ENCODE measurements around the gene IFI16. TPM values are rescaled to one million over a fixed set of nuclear protein-coding genes. Genes with fewer than 3 reads are reported as not detected.

The IFI16 gene
- total and polyA plus RNA-seq, 2 of the 4 experiments (the other 2 are of a cell fraction) = 45.0 to 65.3 TPM

DNA sequence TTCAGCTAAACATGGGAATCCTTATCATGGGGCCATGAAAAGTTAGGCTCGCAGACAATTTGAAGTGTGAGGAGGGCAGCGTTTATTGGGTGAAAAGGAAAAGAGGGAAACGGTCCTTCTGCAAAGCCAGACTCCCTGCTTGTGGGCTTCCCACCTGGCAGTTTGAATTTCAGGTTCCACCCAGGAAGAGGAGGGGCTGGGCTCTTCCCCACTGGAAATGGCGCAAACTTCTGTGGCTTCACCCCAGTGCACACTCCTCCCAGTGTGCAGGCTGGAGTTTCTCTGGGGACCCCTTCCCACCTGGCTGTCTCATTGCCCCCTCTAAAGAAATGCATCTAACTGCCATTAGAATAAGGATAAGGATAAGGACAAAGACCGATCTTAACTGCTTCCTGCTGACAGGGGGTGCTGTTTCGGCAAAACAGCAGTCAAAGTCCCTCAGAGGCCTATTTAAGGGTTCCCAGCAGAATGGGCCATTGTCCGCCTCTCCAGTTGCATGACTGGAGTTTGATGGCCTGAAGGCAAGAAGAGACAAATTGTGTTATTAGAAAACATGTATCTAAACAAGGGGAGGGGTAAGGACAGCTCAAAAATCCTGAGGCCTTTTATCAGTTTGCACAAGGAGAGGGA, 46.5 kb downstream of the IFI16 start:
- Histone ChIP-seq H4K5ac (ENCODE audit: low read depth, low read length) (no peak overlapping the region), H3K9me1 (ENCODE audit: insufficient read depth, low read length) (0 out of 2 replicates have a peak, but pooled peaks cover 6% of the 10 kb centered on the region), H3K27me3 (ENCODE audit: control insufficient read depth, insufficient read depth, low read length) (no peaks in the 10 kb centered on the region), H2BK20ac (ENCODE audit: low read depth, low read length) (no peak overlapping the region), H3K9ac (ENCODE audit: low read depth, low read length) (no peak overlapping the region), H3K18ac (ENCODE audit: low read depth, low read length) (no peak overlapping the region), H2AK5ac (ENCODE audit: low read depth, low read length) (no peak overlapping the region), H3K9me3 (ENCODE audit: control insufficient read depth, insufficient read depth, low read length) (no peaks in the 10 kb centered on the region), H2AK9ac (replicated peaks; ENCODE audit: low read depth, low read length, poor library complexity) (no peak overlapping the region), H3K4ac (ENCODE audit: low read depth, low read length) (no peak overlapping the region), H3K27ac (ENCODE audit: insufficient read depth, low read length) (no peak overlapping the region), H4K91ac (ENCODE audit: insufficient read depth, low read depth, low read length) (no peak overlapping the region), H3K56ac (ENCODE audit: extremely low read depth, insufficient read depth, low read length) (no peak overlapping the region), H3K14ac (replicated peaks; ENCODE audit: low read depth, low read length) (no peak overlapping the region), H2BK5ac (ENCODE audit: low read depth, low read length, poor library complexity, severe bottlenecking) (no peak overlapping the region), H3K4me1 (ENCODE audit: control insufficient read depth, insufficient read depth, low read length) (peaks cover 9% of the 10 kb centered on the region), H4K8ac (ENCODE audit: low read depth in 2 of 2, low read length in 2 of 2) (no peak overlapping the region), H3K4me3 (ENCODE audit: insufficient read depth, low read depth, low read length) (no peak overlapping the region), H3K23ac (ENCODE audit: low read depth, low read length) (no peak overlapping the region), H3K79me1 (ENCODE audit: low read depth in 1 of 2, low read length in 2 of 2) (no peaks in the 10 kb centered on the region), H3K36me3 (ENCODE audit: control insufficient read depth, insufficient read depth, low read length) (peaks cover 26% of the 10 kb centered on the region), H2BK15ac (ENCODE audit: low read depth, low read length) (no peak overlapping the region), H3K4me2 (ENCODE audit: low read depth, low read length) (no peak overlapping the region), H4K20me1 (ENCODE audit: insufficient read depth, low read length) (no peaks in the 10 kb centered on the region), H2AFZ (replicated peaks; ENCODE audit: low read length, poor library complexity) (no peak overlapping the region), H2BK120ac (ENCODE audit: low read depth, low read length) (no peak overlapping the region)
- no TSS peak for BruUV-seq (replicated peaks)
- in situ Hi-C loops (cut with MboI; ENCODE audit: low sequenced_read_pairs) = no loop called here
- dilution Hi-C loops (cut with HindIII; ENCODE audit: low sequenced_read_pairs, unreplicated experiment) = no loop called here
- DNase-seq (no peak), ATAC-seq (ENCODE audit: low read depth) (no peak)
- ChIA-PET CTCF (interaction anchor here (0.6 kb wide), 1 partner anchor 54 kb away, joined by 4 read pairs; a partner anchor contains a TSS), POLR2A (ENCODE audit: unreplicated experiment) (no interaction called here)
- intact Hi-C loops (cut with micrococcal nuclease) = no loop called here
- TF ChIP-seq RAD21 (IDR thresholded peaks at IDR 0.05; ENCODE audit: low read length) = no peak
- TF ChIP-seq, protein P1, sequence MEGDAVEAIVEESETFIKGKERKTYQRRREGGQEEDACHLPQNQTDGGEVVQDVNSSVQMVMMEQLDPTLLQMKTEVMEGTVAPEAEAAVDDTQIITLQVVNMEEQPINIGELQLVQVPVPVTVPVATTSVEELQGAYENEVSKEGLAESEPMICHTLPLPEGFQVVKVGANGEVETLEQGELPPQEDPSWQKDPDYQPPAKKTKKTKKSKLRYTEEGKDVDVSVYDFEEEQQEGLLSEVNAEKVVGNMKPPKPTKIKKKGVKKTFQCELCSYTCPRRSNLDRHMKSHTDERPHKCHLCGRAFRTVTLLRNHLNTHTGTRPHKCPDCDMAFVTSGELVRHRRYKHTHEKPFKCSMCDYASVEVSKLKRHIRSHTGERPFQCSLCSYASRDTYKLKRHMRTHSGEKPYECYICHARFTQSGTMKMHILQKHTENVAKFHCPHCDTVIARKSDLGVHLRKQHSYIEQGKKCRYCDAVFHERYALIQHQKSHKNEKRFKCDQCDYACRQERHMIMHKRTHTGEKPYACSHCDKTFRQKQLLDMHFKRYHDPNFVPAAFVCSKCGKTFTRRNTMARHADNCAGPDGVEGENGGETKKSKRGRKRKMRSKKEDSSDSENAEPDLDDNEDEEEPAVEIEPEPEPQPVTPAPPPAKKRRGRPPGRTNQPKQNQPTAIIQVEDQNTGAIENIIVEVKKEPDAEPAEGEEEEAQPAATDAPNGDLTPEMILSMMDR (conservative IDR thresholded peaks at IDR 0.05; ENCODE audit: low read depth, low read length) = no peak
- TF ChIP-seq SMC3 (IDR thresholded peaks at IDR 0.05; ENCODE audit: low read depth, low read length) = no peak
- no peak for TF ChIP-seq POLR2A (IDR thresholded peaks at IDR 0.05; ENCODE audit: low read depth, low read length)
- TF ChIP-seq BHLHE40 (IDR thresholded peaks at IDR 0.05; ENCODE audit: low read depth, low read length) = no peak
- TF ChIP-seq RCOR1 (IDR thresholded peaks at IDR 0.05; ENCODE audit: insufficient replicate concordance, low read length) = no peak
- no peak for TF ChIP-seq MAFK (IDR thresholded peaks at IDR 0.05; ENCODE audit: low read depth, low read length)
- TF ChIP-seq FOS (IDR thresholded peaks at IDR 0.05; ENCODE audit: low read depth, low read length) = no peak
- no peak for TF ChIP-seq USF2 (IDR thresholded peaks at IDR 0.05; ENCODE audit: low read depth, low read length)
- no peak for TF ChIP-seq NFE2L2 (IDR thresholded peaks at IDR 0.05; ENCODE audit: low read depth, low read length)
- no peak for TF ChIP-seq CHD1 (IDR thresholded peaks at IDR 0.05; ENCODE audit: low read depth, low read length)
- no peak for TF ChIP-seq RFX5 (IDR thresholded peaks at IDR 0.05; ENCODE audit: low read depth, low read length)
- TF ChIP-seq MAZ (IDR thresholded peaks at IDR 0.05; ENCODE audit: borderline replicate concordance, low read depth, low read length) = no peak
- TF ChIP-seq MXI1 (IDR thresholded peaks at IDR 0.05; ENCODE audit: borderline replicate concordance, low read depth, low read length) = no peak
- TF ChIP-seq, protein P2, sequence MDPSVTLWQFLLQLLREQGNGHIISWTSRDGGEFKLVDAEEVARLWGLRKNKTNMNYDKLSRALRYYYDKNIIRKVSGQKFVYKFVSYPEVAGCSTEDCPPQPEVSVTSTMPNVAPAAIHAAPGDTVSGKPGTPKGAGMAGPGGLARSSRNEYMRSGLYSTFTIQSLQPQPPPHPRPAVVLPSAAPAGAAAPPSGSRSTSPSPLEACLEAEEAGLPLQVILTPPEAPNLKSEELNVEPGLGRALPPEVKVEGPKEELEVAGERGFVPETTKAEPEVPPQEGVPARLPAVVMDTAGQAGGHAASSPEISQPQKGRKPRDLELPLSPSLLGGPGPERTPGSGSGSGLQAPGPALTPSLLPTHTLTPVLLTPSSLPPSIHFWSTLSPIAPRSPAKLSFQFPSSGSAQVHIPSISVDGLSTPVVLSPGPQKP (IDR thresholded peaks at IDR 0.05; ENCODE audit: borderline replicate concordance, low read depth, low read length) = no peak
- WGBS, 2 experiments (ENCODE audit: extremely low coverage in 2 of 2, insufficient read length in 1 of 2) = no CpG with 5 or more reads among the region's 7 CpGs
